Liver (tissue), 9 donors: ENCODE measurements around the gene ST3GAL3. TPM values are rescaled to one million over a fixed set of nuclear protein-coding genes. Genes with fewer than 3 reads are reported as not detected.

Experiments
- DNase-seq: peaks from one replicate; pipeline ENCODE4 v3.0.0-alpha.2; 2017; ENCODE audit warnings: low spot score
- H3K27ac ChIP-seq, 2 donors: one replicate each; pipeline ENCODE4 v1.7.0; 2013; ENCODE audit warnings: inconsistent platforms in 2 of 2, low read length in 2 of 2, control low read depth in 1 of 2, low read depth in 1 of 2, mild to moderate bottlenecking in 1 of 2
- H3K27me3 ChIP-seq, 4 donors: one replicate each; pipeline versions ENCODE4 v1.6.1 to v1.7.0; 2013; ENCODE audit warnings: low read length in 3 of 4, inconsistent platforms in 1 of 4, mild to moderate bottlenecking in 1 of 4, moderate library complexity in 1 of 4; ENCODE audit not compliant: control insufficient read depth in 4 of 4, insufficient read depth in 4 of 4
- H3K36me3 ChIP-seq, 4 donors: one replicate each; pipeline versions ENCODE4 v1.6.1 to v1.7.0; 2013; ENCODE audit warnings: low read length in 3 of 4, mild to moderate bottlenecking in 3 of 4, low read depth in 1 of 4, moderate library complexity in 1 of 4; ENCODE audit not compliant: control insufficient read depth in 4 of 4, insufficient read depth in 3 of 4
- H3K4me1 ChIP-seq, 4 donors: one replicate each; pipeline versions ENCODE4 v1.6.1 to v1.7.0; 2013; ENCODE audit warnings: low read length in 3 of 4, mild to moderate bottlenecking in 3 of 4, moderate library complexity in 1 of 4; ENCODE audit not compliant: control insufficient read depth in 4 of 4, insufficient read depth in 4 of 4
- H3K4me3 ChIP-seq, 3 donors: one replicate each; pipeline versions ENCODE4 v1.6.1 to v1.7.0; 2013; ENCODE audit warnings: low read length in 3 of 3, control low read depth in 1 of 3, low read depth in 1 of 3, mild to moderate bottlenecking in 1 of 3
- H3K9ac ChIP-seq, 2 donors: one replicate each; pipeline ENCODE4 v1.7.0; 2013; ENCODE audit warnings: low read length in 2 of 2, mild to moderate bottlenecking in 2 of 2, moderate library complexity in 2 of 2, control low read depth in 1 of 2, low read depth in 1 of 2
- H3K9me3 ChIP-seq, 4 donors: one replicate each; pipeline versions ENCODE4 v1.6.1 to v1.7.0; 2013; ENCODE audit warnings: low read length in 3 of 4; ENCODE audit not compliant: control insufficient read depth in 4 of 4
- EGR1 ChIP-seq, 2 donors: IDR thresholded peaks; 2 replicates each; pipeline ENCODE4 v1.6.1; 2016 to 2018; ENCODE audit warnings: antibody characterized with exemption in 2 of 2, low read depth in 2 of 2
- FOXA1 ChIP-seq: IDR thresholded peaks from 2 replicates; pipeline ENCODE4 v1.6.1; 2016; ENCODE audit warnings: antibody characterized with exemption
- GABPA ChIP-seq, 2 donors: IDR thresholded peaks in 1 of 2; conservative IDR thresholded peaks in 1 of 2; 2 replicates each; pipeline ENCODE4 v1.6.1; 2016; ENCODE audit warnings: antibody characterized with exemption in 2 of 2, mild to moderate bottlenecking in 1 of 2, moderate library complexity in 1 of 2
- HNF4A ChIP-seq, 2 donors: conservative IDR thresholded peaks; 2 replicates each; pipeline ENCODE4 v1.6.1; 2016; ENCODE audit warnings: antibody characterized with exemption in 2 of 2, mild to moderate bottlenecking in 2 of 2
- HNF4G ChIP-seq: IDR thresholded peaks from 2 replicates; pipeline ENCODE4 v1.6.1; 2016; ENCODE audit warnings: antibody characterized with exemption
- NR2F2 ChIP-seq: IDR thresholded peaks from 2 replicates; pipeline ENCODE4 v1.6.1; 2016; ENCODE audit warnings: antibody characterized with exemption
- SP1 ChIP-seq: IDR thresholded peaks from 2 replicates; pipeline ENCODE4 v1.6.1; 2018; ENCODE audit warnings: antibody characterized with exemption, mild to moderate bottlenecking
- YY1 ChIP-seq: IDR thresholded peaks from 2 replicates; pipeline ENCODE4 v1.6.1; 2016; ENCODE audit warnings: antibody characterized with exemption, mild to moderate bottlenecking
- WGBS: extraction: QIAGEN DNeasy Blood & Tissue Kit; methylation state at CpG from one replicate; pipeline ENCODE4 v1.1.7; 2013; 5-methylcytosine and 5-hydroxymethylcytosine counted together
- polyA plus RNA-seq, 2 donors: library from polyadenylated mRNA; stranded (reverse) in 1 of 2; unstranded in 1 of 2; fragments of 200-250 nt in 1 of 2; fragments of >200 nt in 1 of 2; fragmentation: Nextera tagmentation in 1 of 2; extraction: Ambion mirVana in 1 of 2; gene quantifications; one replicate each; pipeline versions ENCODE4 v1.2.1 to v1.2.3, GENCODE V29; 2013 to 2015
- total RNA-seq, 2 donors: library from RNA; depleted of rRNA; stranded (reverse); fragments of >200 nt; gene quantifications; one replicate each; pipeline ENCODE4 v1.2.3, GENCODE V29; 2014
- TF ChIP-seq, protein P1 (sequence below): IDR thresholded peaks from 2 replicates; pipeline ENCODE4 v1.6.1; 2016; ENCODE audit warnings: antibody characterized with exemption
- TF ChIP-seq, protein P2 (sequence below): fragments of 150-350 bp; IDR thresholded peaks from 2 replicates; pipeline ENCODE4 v1.5.1; 2017; ENCODE audit warnings: improper control_type of control experiment, low read depth, low read length; ENCODE audit not compliant: missing input control
- TF ChIP-seq, protein P3 (sequence below): IDR thresholded peaks from 2 replicates; pipeline ENCODE4 v1.6.1; 2016; ENCODE audit warnings: antibody characterized with exemption
- TF ChIP-seq, protein P4 (sequence below): IDR thresholded peaks from 2 replicates; pipeline ENCODE4 v1.6.1; 2016; ENCODE audit warnings: antibody characterized with exemption, mild to moderate bottlenecking
- TF ChIP-seq, protein P5 (sequence below): IDR thresholded peaks from 2 replicates; pipeline ENCODE4 v1.6.1; 2016; ENCODE audit warnings: antibody characterized with exemption
- donor health status: healthy.
- donor health status: healthy.
- donor health status: healthy.
- donor health status: healthy.
- donor health status: healthy.

ST3GAL3 gene
- total and polyA plus RNA-seq, 4 donors: 4.9 to 11.4 (median 8.1) TPM

DNA sequence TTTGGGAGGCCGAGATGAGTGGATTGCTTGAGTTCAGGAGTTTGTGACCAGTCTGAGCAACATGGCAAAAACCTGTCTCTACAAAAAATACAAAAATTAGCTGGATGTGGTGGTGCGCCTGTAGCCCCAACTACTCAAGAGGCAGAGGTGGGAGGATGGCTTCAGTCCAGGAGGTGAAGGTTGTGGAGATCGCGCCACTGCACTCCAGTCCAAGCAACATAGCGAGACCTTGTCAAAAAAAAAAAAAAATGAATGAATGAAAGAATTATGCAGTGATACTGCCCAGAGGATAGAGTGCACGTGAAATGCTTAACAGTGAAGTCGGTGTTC is 262.0 kb downstream of the ST3GAL3 start:
- no peak for DNase-seq
- Histone ChIP-seq H3K36me3 (peaks cover 0 to 27% (median 5%) of the 10 kb centered on the region in 4 donors), H3K4me3 (peak overlapping the region in 1 of 3 donors; percentile 2), H3K27ac (no peak overlapping the region), H3K4me1 (peaks cover 3 to 25% (median 17%) of the 10 kb centered on the region in 4 donors), H3K27me3 (no peaks in the 10 kb centered on the region), H3K9me3 (no peaks in the 10 kb centered on the region), H3K9ac (no peak overlapping the region)
- TF ChIP-seq EGR1 (IDR thresholded peaks at IDR 0.05; ENCODE audit: low read depth in 2 of 2): no peak
- peak in 1 of 2 donors; percentile 14 for TF ChIP-seq HNF4A (conservative IDR thresholded peaks at IDR 0.05)
- WGBS: 54% methylated on average over 7 of the region's 7 CpGs

DNA sequence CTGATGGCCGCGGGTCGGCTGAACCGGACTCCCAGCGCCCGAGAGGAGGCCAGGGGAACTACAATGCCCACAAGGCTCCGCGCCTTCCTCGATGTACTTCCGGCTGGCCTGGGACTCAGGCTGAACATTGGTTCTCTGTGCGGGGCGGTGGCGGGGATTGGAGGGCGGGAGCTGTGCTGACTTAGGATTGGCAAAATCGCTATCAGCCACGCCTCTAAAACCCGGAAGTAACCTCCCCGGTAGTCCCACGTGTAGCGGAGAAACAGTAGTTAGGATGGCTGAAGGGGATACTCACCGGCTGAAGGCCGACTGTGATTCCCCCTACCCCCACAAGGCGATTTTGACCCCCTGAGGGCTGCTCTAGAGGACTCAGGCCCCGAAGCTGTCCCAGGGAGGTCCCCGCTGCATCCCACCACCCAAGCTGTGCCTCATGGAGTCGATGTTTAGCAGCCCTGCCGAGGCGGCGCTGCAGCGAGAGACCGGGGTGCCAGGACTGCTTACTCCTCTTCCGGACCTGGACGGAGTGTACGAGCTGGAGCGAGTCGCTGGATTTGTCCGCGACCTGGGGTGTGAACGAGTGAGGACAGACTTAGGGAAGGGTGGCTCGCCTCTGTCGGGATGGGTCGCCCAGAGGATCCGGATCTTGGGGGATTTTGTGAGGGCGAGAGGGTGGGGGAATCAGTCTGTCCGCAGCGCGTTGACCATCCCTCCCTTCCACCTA is 262.6 kb downstream of the ST3GAL3 start, which contains the start of gene DPH2:
Gene DPH2 (plus strand): TSS at position 265 of the 721 bp plus-strand sequence. CDS start 166 bp downstream, at position 431.
- TF ChIP-seq, protein P1, sequence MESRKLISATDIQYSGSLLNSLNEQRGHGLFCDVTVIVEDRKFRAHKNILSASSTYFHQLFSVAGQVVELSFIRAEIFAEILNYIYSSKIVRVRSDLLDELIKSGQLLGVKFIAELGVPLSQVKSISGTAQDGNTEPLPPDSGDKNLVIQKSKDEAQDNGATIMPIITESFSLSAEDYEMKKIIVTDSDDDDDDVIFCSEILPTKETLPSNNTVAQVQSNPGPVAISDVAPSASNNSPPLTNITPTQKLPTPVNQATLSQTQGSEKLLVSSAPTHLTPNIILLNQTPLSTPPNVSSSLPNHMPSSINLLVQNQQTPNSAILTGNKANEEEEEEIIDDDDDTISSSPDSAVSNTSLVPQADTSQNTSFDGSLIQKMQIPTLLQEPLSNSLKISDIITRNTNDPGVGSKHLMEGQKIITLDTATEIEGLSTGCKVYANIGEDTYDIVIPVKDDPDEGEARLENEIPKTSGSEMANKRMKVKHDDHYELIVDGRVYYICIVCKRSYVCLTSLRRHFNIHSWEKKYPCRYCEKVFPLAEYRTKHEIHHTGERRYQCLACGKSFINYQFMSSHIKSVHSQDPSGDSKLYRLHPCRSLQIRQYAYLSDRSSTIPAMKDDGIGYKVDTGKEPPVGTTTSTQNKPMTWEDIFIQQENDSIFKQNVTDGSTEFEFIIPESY: no peak
- TF ChIP-seq SP1: peak; percentile 59
- TF ChIP-seq YY1: peak; percentile 69
- no peak for TF ChIP-seq HNF4G
- no peak for TF ChIP-seq FOXA1
- TF ChIP-seq GABPA (IDR thresholded peaks at IDR 0.05 in 1 of 2, conservative IDR thresholded peaks at IDR 0.05 in 1 of 2): peak; percentile 76 to 94
- TF ChIP-seq, protein P2, sequence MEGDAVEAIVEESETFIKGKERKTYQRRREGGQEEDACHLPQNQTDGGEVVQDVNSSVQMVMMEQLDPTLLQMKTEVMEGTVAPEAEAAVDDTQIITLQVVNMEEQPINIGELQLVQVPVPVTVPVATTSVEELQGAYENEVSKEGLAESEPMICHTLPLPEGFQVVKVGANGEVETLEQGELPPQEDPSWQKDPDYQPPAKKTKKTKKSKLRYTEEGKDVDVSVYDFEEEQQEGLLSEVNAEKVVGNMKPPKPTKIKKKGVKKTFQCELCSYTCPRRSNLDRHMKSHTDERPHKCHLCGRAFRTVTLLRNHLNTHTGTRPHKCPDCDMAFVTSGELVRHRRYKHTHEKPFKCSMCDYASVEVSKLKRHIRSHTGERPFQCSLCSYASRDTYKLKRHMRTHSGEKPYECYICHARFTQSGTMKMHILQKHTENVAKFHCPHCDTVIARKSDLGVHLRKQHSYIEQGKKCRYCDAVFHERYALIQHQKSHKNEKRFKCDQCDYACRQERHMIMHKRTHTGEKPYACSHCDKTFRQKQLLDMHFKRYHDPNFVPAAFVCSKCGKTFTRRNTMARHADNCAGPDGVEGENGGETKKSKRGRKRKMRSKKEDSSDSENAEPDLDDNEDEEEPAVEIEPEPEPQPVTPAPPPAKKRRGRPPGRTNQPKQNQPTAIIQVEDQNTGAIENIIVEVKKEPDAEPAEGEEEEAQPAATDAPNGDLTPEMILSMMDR: no peak
- TF ChIP-seq, protein P3, sequence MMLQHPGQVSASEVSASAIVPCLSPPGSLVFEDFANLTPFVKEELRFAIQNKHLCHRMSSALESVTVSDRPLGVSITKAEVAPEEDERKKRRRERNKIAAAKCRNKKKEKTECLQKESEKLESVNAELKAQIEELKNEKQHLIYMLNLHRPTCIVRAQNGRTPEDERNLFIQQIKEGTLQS: no peak
- TF ChIP-seq, protein P4, sequence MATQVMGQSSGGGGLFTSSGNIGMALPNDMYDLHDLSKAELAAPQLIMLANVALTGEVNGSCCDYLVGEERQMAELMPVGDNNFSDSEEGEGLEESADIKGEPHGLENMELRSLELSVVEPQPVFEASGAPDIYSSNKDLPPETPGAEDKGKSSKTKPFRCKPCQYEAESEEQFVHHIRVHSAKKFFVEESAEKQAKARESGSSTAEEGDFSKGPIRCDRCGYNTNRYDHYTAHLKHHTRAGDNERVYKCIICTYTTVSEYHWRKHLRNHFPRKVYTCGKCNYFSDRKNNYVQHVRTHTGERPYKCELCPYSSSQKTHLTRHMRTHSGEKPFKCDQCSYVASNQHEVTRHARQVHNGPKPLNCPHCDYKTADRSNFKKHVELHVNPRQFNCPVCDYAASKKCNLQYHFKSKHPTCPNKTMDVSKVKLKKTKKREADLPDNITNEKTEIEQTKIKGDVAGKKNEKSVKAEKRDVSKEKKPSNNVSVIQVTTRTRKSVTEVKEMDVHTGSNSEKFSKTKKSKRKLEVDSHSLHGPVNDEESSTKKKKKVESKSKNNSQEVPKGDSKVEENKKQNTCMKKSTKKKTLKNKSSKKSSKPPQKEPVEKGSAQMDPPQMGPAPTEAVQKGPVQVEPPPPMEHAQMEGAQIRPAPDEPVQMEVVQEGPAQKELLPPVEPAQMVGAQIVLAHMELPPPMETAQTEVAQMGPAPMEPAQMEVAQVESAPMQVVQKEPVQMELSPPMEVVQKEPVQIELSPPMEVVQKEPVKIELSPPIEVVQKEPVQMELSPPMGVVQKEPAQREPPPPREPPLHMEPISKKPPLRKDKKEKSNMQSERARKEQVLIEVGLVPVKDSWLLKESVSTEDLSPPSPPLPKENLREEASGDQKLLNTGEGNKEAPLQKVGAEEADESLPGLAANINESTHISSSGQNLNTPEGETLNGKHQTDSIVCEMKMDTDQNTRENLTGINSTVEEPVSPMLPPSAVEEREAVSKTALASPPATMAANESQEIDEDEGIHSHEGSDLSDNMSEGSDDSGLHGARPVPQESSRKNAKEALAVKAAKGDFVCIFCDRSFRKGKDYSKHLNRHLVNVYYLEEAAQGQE: peak; percentile 79
- TF ChIP-seq, protein P5, sequence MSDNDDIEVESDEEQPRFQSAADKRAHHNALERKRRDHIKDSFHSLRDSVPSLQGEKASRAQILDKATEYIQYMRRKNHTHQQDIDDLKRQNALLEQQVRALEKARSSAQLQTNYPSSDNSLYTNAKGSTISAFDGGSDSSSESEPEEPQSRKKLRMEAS: peak; percentile 93
- no peak for TF ChIP-seq NR2F2
- under 1% methylated on average over 47 of the region's 47 CpGs for WGBS
- Histone ChIP-seq H3K27me3 (no peaks in the 10 kb centered on the region), H3K36me3 (peaks cover 0 to 23% (median 5%) of the 10 kb centered on the region in 4 donors), H3K9ac (peak within 1 kb of the TSS; percentile 0 to 13), H3K4me3 (peak within 1 kb of the TSS; percentile 79 to 98 (median 89)), H3K27ac (no peak within 1 kb of the TSS), H3K4me1 (peaks cover 3 to 27% (median 19%) of the 10 kb centered on the region in 4 donors), H3K9me3 (no peaks in the 10 kb centered on the region)
- DNase-seq: peak; percentile 95
